Frontal cortex (tissue), 4 donors: ENCODE data around the gene NMNAT3. TPM values are rescaled to one million over a fixed set of nuclear protein-coding genes. Genes with fewer than 3 reads are reported as not detected.
"Not testable (repeated sequence)": the region's sequence is repeated elsewhere in the genome, so short reads cannot be mapped to it uniquely, and the experiment has no call there.

Experiments used
- DNase-seq, 2 donors: peaks; one replicate each; pipeline ENCODE4 v3.0.0; 2012; ENCODE audit warnings: low spot score in 2 of 2
- FAIRE-seq: peaks from 2 replicates; lab custom pipeline; 2012; peaks lifted over from hg19 to GRCh38; lab: Jason Lieb, UNC
- total RNA-seq: library from RNA; depleted of rRNA; stranded (reverse); fragments of >200 nt; gene quantifications from one replicate; pipeline ENCODE4 v1.2.3, GENCODE V29; 2014
- donor health status: control.
- donor health status: control.
- donor health status: control.

NMNAT3 gene
- total RNA-seq, 1 donor from 2014 or later = 6.9 TPM

GRCh38 chr3:139597947-139598346 is 79.8 kb downstream of the NMNAT3 start:
- DNase-seq = no peak
- no peak for FAIRE-seq

- not testable (repeated sequence) for FAIRE-seq, DNase-seq
These were observed 86.6 kb downstream of the NMNAT3 start for GRCh38 chr3:139591186-139591585.

- no peak for FAIRE-seq
These were observed 89.3 kb downstream of the NMNAT3 start for GRCh38 chr3:139588450-139588849.

GRCh38 chr3:139587797-139588196 is 90.0 kb downstream of the NMNAT3 start:
- DNase-seq (no peak), FAIRE-seq (no peak)

More at GRCh38 chr3:139588450-139588849, 89.3 kb downstream of the NMNAT3 start:
- DNase-seq = no peak

GRCh38 chr3:139586420-139587017 is 91.3 kb downstream of the NMNAT3 start:
- DNase-seq (no peak), FAIRE-seq (no peak)

GRCh38 chr3:139585820-139586219 is 92.0 kb downstream of the NMNAT3 start:
- no peak for DNase-seq

GRCh38 chr3:139583651-139584050 is 94.1 kb downstream of the NMNAT3 start:
- DNase-seq, FAIRE-seq: not testable (repeated sequence)

More at GRCh38 chr3:139585820-139586219, 92.0 kb downstream of the NMNAT3 start:
- no peak for FAIRE-seq

GRCh38 chr3:139578783-139579182 is 99.0 kb downstream of the NMNAT3 start:
- DNase-seq (no peak), FAIRE-seq (no peak)

GRCh38 chr3:139577909-139578308 is 99.9 kb downstream of the NMNAT3 start:
- FAIRE-seq (no peak), DNase-seq (no peak)

GRCh38 chr3:139577346-139577745 is 100.4 kb downstream of the NMNAT3 start:
- no peak for DNase-seq
- no peak for FAIRE-seq

- FAIRE-seq = no peak
- DNase-seq = no peak
These were observed 103.5 kb downstream of the NMNAT3 start for GRCh38 chr3:139574026-139574947.

- FAIRE-seq (no peak), DNase-seq (no peak)
These were observed 104.7 kb downstream of the NMNAT3 start for GRCh38 chr3:139572847-139573672.

- no peak for FAIRE-seq
- DNase-seq = no peak
These were observed 106.1 kb downstream of the NMNAT3 start for GRCh38 chr3:139571711-139572110.

GRCh38 chr3:139564294-139564861 is 113.4 kb downstream of the NMNAT3 start:
- FAIRE-seq (no peak), DNase-seq (no peak)

GRCh38 chr3:139561959-139562676 is 115.7 kb downstream of the NMNAT3 start:
- no peak for FAIRE-seq
- DNase-seq = no peak

GRCh38 chr3:139561255-139561817 is 116.4 kb downstream of the NMNAT3 start:
- no peak for DNase-seq
- FAIRE-seq = no peak

- no peak for FAIRE-seq
- no peak for DNase-seq
These were observed 117.4 kb downstream of the NMNAT3 start for GRCh38 chr3:139560411-139560810.

- DNase-seq (no peak), FAIRE-seq (no peak)
These were observed 118.2 kb downstream of the NMNAT3 start for GRCh38 chr3:139559541-139559940.
